A549 (cell line): ENCODE results near the gene SLC48A1.

Experiments used
- BCL3 ChIP-seq: fragments of >200 bp; sonication (Bioruptor Twin); formaldehyde crosslinking; IDR thresholded peaks from 3 replicates; pipeline ENCODE4 v1.6.1; 2016
- CBX2 ChIP-seq: fragments of 200-600 bp; sonication (generic); IDR thresholded peaks from 2 replicates; pipeline ENCODE4 v1.6.1; 2016; ENCODE audit warnings: low read depth, mild to moderate bottlenecking, borderline replicate concordance
- CEBPB ChIP-seq, 2 experiments: fragments of >200 bp in 1 of 2; sonication (Bioruptor Twin) in 1 of 2; formaldehyde crosslinking in 1 of 2; IDR thresholded peaks; 2 replicates each; pipeline ENCODE4 v1.6.1; 2012 to 2016
- CHD2 ChIP-seq: fragments of 150-350 bp; IDR thresholded peaks from 2 replicates; pipeline ENCODE4 v1.6.1; 2014; ENCODE audit warnings: low read length; ENCODE audit not compliant: partially characterized antibody
- EP300 ChIP-seq, 2 experiments: fragments of >200 bp; sonication (Bioruptor Twin); formaldehyde crosslinking; IDR thresholded peaks; 2 replicates in 1 of 2; 3 replicates in 1 of 2; pipeline ENCODE4 v1.6.1; 2016 to 2017
- HDAC2 ChIP-seq: fragments of 200-600 bp; sonication (generic); IDR thresholded peaks from 2 replicates; pipeline ENCODE4 v1.6.1; 2016
- HEYL ChIP-seq: fragments of 250-450 bp; sonication (Bioruptor Pico); IDR thresholded peaks from 2 replicates; pipeline ENCODE4 v1.8.0; 2021; ENCODE audit warnings: mild to moderate bottlenecking, moderate library complexity
- KDM1A ChIP-seq: fragments of 200-600 bp; sonication (generic); IDR thresholded peaks from 2 replicates; pipeline ENCODE4 v1.6.1; 2016; ENCODE audit warnings: low read depth, mild to moderate bottlenecking
- POLR2A ChIP-seq: IDR thresholded peaks from 2 replicates; pipeline ENCODE4 v1.6.1; 2012; ENCODE audit warnings: mild to moderate bottlenecking, low read length
- RFX5 ChIP-seq: fragments of 450-650 bp; IDR thresholded peaks from 2 replicates; pipeline ENCODE4 v1.7.1; 2014; ENCODE audit warnings: antibody characterized with exemption, mild to moderate bottlenecking, moderate library complexity
- TF ChIP-seq, protein P1 (sequence below): fragments of >200 bp; sonication (Bioruptor Twin); formaldehyde crosslinking; IDR thresholded peaks from 3 replicates; pipeline ENCODE4 v1.5.1; 2016

GRCh38 chr12:47758834-47759690 lies 14.0 kb upstream of the SLC48A1 start, which contains the start of gene RAPGEF3:
- no peak for TF ChIP-seq CBX2
- TF ChIP-seq, protein P1, sequence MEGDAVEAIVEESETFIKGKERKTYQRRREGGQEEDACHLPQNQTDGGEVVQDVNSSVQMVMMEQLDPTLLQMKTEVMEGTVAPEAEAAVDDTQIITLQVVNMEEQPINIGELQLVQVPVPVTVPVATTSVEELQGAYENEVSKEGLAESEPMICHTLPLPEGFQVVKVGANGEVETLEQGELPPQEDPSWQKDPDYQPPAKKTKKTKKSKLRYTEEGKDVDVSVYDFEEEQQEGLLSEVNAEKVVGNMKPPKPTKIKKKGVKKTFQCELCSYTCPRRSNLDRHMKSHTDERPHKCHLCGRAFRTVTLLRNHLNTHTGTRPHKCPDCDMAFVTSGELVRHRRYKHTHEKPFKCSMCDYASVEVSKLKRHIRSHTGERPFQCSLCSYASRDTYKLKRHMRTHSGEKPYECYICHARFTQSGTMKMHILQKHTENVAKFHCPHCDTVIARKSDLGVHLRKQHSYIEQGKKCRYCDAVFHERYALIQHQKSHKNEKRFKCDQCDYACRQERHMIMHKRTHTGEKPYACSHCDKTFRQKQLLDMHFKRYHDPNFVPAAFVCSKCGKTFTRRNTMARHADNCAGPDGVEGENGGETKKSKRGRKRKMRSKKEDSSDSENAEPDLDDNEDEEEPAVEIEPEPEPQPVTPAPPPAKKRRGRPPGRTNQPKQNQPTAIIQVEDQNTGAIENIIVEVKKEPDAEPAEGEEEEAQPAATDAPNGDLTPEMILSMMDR, result peak; percentile 62
- peak; percentile 9; the same call in 1 of the 2 replicates for TF ChIP-seq POLR2A
- no peak for TF ChIP-seq BCL3
- TF ChIP-seq KDM1A, result no peak
- TF ChIP-seq EP300 (IDR thresholded peaks at IDR 0.05), result no peak
- TF ChIP-seq HEYL (CRISPR knock-in tag), result no peak
- TF ChIP-seq CEBPB (IDR thresholded peaks at IDR 0.05), result no peak
- TF ChIP-seq RFX5, result no peak
- no peak for TF ChIP-seq CHD2
- TF ChIP-seq HDAC2, result no peak
